Panc1 (cell line): ENCODE data around the gene CAPN2. TPM values are rescaled to one million over a fixed set of nuclear protein-coding genes. Genes with fewer than 3 reads are reported as not detected.
A peak's percentile ranks its signal among the peaks of the same experiment; 100 is the strongest.

Experiments
- ATAC-seq: fragments of 200-7000 bp; cut with Tn5 transposase; 2 replicates; pipeline ENCODE4 v1.9.1; 2020; ENCODE audit warnings: mild to moderate bottlenecking, moderate library complexity
- BruUV-seq: library from RNA; stranded (reverse); fragments of 400-500 nt; replicated peaks from 2 replicates; lab custom pipeline; 2021; lab: Mats Ljungman, UMichigan
- CTCF ChIA-PET: fragments of 300-600 bp; sonication (Branson Sonifier 250); formaldehyde crosslinking; loops from one replicate; lab custom pipeline; 2022; ENCODE audit warnings: antibody characterized with exemption; lab: Charles Lee
- POLR2A ChIA-PET: fragments of 300-600 bp; sonication (Branson Sonifier 250); formaldehyde crosslinking; loops from one replicate; lab custom pipeline; 2022; ENCODE audit warnings: antibody characterized with exemption; lab: Charles Lee
- DNase-seq: peaks from one replicate; pipeline ENCODE4 v3.0.0-alpha.2; 2010; ENCODE audit warnings: low read depth, low spot score
- H3K27ac ChIP-seq: 2 replicates; pipeline ENCODE4 v1.5.1; 2011; ENCODE audit warnings: mild to moderate bottlenecking, low read length, inconsistent platforms
- H3K27me3 ChIP-seq: fragments of 200-500 bp; sonication (Bioruptor generic); 2 replicates; pipeline ENCODE4 v1.6.0; 2014; ENCODE audit warnings: low read length, inconsistent platforms; ENCODE audit not compliant: control insufficient read depth, insufficient read depth
- H3K36me3 ChIP-seq: fragments of 200-500 bp; sonication (Bioruptor generic); 2 replicates; pipeline ENCODE4 v1.5.1; 2014; ENCODE audit warnings: inconsistent platforms, mild to moderate bottlenecking, low read length, moderate library complexity; ENCODE audit not compliant: control insufficient read depth, insufficient read depth
- H3K4me1 ChIP-seq: 2 replicates; pipeline ENCODE4 v1.5.1; 2011; ENCODE audit warnings: inconsistent platforms, mild to moderate bottlenecking, low read length, moderate library complexity; ENCODE audit not compliant: control insufficient read depth, insufficient read depth
- H3K4me3 ChIP-seq, 2 experiments: 2 replicates each; pipeline ENCODE4 v1.5.1; 2011 to 2012; ENCODE audit warnings: low read depth in 2 of 2, low read length in 2 of 2, mild to moderate bottlenecking in 2 of 2, inconsistent platforms in 1 of 2, moderate library complexity in 1 of 2
- H3K9me3 ChIP-seq: fragments of 200-500 bp; sonication (Bioruptor generic); 2 replicates; pipeline ENCODE4 v1.5.1; 2014; ENCODE audit warnings: low read depth, mild to moderate bottlenecking, inconsistent platforms, low read length, moderate library complexity; ENCODE audit not compliant: control insufficient read depth, insufficient read depth
- CTCF ChIP-seq: fragments of 450-650 bp; IDR thresholded peaks from 2 replicates; pipeline ENCODE4 v1.5.1; 2017; ENCODE audit warnings: mild to moderate bottlenecking
- POLR2AphosphoS5 ChIP-seq: IDR thresholded peaks from 2 replicates; pipeline ENCODE4 v1.6.1; 2012; ENCODE audit warnings: mild to moderate bottlenecking, low read depth, low read length, moderate library complexity
- REST ChIP-seq, 2 experiments: IDR thresholded peaks; 2 replicates each; pipeline ENCODE4 v1.6.1; 2011 to 2012; ENCODE audit warnings: low read depth in 2 of 2, control low read depth in 1 of 2, low read length in 1 of 2, mild to moderate bottlenecking in 1 of 2, moderate library complexity in 1 of 2; ENCODE audit not compliant: insufficient read depth in 1 of 2
- SIN3A ChIP-seq: IDR thresholded peaks from 2 replicates; pipeline ENCODE4 v1.6.1; 2012; ENCODE audit warnings: low read depth, mild to moderate bottlenecking, low read length, moderate library complexity, borderline replicate concordance; ENCODE audit not compliant: insufficient read depth
- TCF7L2 ChIP-seq: IDR thresholded peaks from 2 replicates; pipeline ENCODE4 v1.6.1; 2011; ENCODE audit warnings: mild to moderate bottlenecking, low read depth, low read length, inconsistent platforms
- in situ Hi-C: cut with HindIII; loops from 2 replicates; pipeline ENCODE4 v1.10.0; 2016; ENCODE audit warnings: low sequenced_read_pairs, low pct_unique_long_range_greater_than_20kb
- intact Hi-C: fragments of 100-400 bp; cut with micrococcal nuclease; formaldehyde crosslinking; loops from one replicate; pipeline ENCODE4 v1.10.0; 2022; ENCODE audit not compliant: unreplicated experiment
- total RNA-seq: library from RNA; stranded (reverse); gene quantifications from one replicate; pipeline ENCODE4 v1.2.1, GENCODE V29; 2021; ENCODE audit not compliant: unreplicated experiment

CAPN2 gene
- total RNA-seq, 1 experiment from 2014 or later: 171 TPM

GRCh38 chr1:223780318-223780717, 68.0 kb downstream of the CAPN2 start:
- DNase-seq (no peak), ATAC-seq (no peak)
- Histone ChIP-seq H3K27ac (no peak overlapping the region), H3K4me3 (no peak overlapping the region), H3K4me1 (peaks cover 20% of the 10 kb centered on the region), H3K36me3 (peaks cover 12% of the 10 kb centered on the region; the same call in 1 of the 2 replicates), H3K9me3 (no peaks in the 10 kb centered on the region), H3K27me3 (no peaks in the 10 kb centered on the region)
- no peak for TF ChIP-seq POLR2AphosphoS5
- TF ChIP-seq REST (IDR thresholded peaks at IDR 0.05; ENCODE audit: insufficient read depth in 1 of 2, low read depth in 2 of 2, low read length in 1 of 2): no peak
- TF ChIP-seq TCF7L2: no peak
- TF ChIP-seq SIN3A: no peak
- no peak for TF ChIP-seq CTCF
- BruUV-seq: TSS peak; percentile 56
- POLR2A ChIA-PET: interaction anchor here (0.6 kb wide), 1 partner anchor 664 kb away, joined by 3 read pairs; no protein-coding TSS in a partner anchor
- intact Hi-C loops: no loop called here
- in situ Hi-C loops: no loop called here
- CTCF ChIA-PET: no interaction called here

DNA sequence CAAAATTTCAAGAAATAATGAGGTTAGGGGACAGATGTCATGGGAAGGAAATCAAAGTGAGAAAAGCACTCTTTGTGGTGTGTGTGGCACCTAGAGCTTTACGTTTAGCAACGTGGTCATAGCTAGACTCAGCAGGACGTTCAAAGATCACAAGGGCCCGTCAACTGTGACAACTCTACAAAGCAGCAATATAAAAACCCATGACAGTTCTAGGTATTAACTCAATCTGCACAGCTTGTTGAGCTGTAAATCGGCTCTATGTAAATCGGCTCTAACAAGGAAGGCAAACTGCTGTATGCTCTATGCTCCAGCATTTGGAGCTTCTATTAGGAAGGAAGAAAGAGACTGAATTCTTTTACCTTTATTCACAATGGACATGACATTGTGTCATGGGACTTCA, 68.6 kb downstream of the CAPN2 start:
- DNase-seq (no peak), ATAC-seq (no peak)
- Histone ChIP-seq H3K27me3 (no peaks in the 10 kb centered on the region), H3K9me3 (no peaks in the 10 kb centered on the region), H3K4me3 (no peak overlapping the region), H3K4me1 (peaks cover 14% of the 10 kb centered on the region), H3K36me3 (peaks cover 10% of the 10 kb centered on the region; the same call in 1 of the 2 replicates), H3K27ac (no peak overlapping the region)
- no TSS peak for BruUV-seq
- intact Hi-C loops: no loop called here
- ChIA-PET POLR2A (interaction anchor here (0.6 kb wide), 1 partner anchor 663 kb away, joined by 3 read pairs; no protein-coding TSS in a partner anchor), CTCF (no interaction called here)
- in situ Hi-C loops: no loop called here
- no peak for TF ChIP-seq REST (IDR thresholded peaks at IDR 0.05; ENCODE audit: insufficient read depth in 1 of 2, low read depth in 2 of 2, low read length in 1 of 2)
- TF ChIP-seq TCF7L2: no peak
- no peak for TF ChIP-seq POLR2AphosphoS5
- no peak for TF ChIP-seq SIN3A
- TF ChIP-seq CTCF: no peak
